Measurements from ENCODE around the gene CEP192. TPM values are rescaled to one million over a fixed set of nuclear protein-coding genes. Genes with fewer than 3 reads are reported as not detected.

CEP192 gene
- total and polyA plus RNA-seq, 4 donors: 2.5 to 32.4 (median 10.9) TPM

- 1% methylated on average over 81 of the region's 81 CpGs for WGBS
- peak; percentile 10 to 29 for TF ChIP-seq EGR1 (IDR thresholded peaks at IDR 0.05; ENCODE audit: low read depth in 2 of 2)
- TF ChIP-seq FOXA1 (IDR thresholded peaks at IDR 0.05): peak; percentile 3
- peak; percentile 15 for TF ChIP-seq RXRA (IDR thresholded peaks at IDR 0.05)
- peak in 1 of 2 donors; percentile 78 for TF ChIP-seq GABPA (IDR thresholded peaks at IDR 0.05 in 1 of 2, conservative IDR thresholded peaks at IDR 0.05 in 1 of 2)
- TF ChIP-seq SP1 (IDR thresholded peaks at IDR 0.05): peak; percentile 45
- TF ChIP-seq YY1 (IDR thresholded peaks at IDR 0.05): no peak
- TF ChIP-seq MAX (IDR thresholded peaks at IDR 0.05): peak; percentile 85
- no peak for TF ChIP-seq ZBTB33 (IDR thresholded peaks at IDR 0.05)
- peak overlapping the region; percentile 96 to 99 for H3K27ac ChIP-seq (ENCODE audit: low read depth in 1 of 2, low read length in 2 of 2)
- H3K9ac ChIP-seq (ENCODE audit: low read depth in 1 of 2, low read length in 2 of 2): peak overlapping the region; percentile 36 to 71
- H3K4me1 ChIP-seq (ENCODE audit: control insufficient read depth in 4 of 4, insufficient read depth in 4 of 4, low read length in 3 of 4): peaks cover 9 to 21% (median 16%) of the 10 kb centered on the region in 4 donors
- H3K4me3 ChIP-seq (ENCODE audit: low read depth in 1 of 3, low read length in 3 of 3): peak overlapping the region; percentile 69 to 80 (median 74)
- no peaks in the 10 kb centered on the region for H3K27me3 ChIP-seq (ENCODE audit: control insufficient read depth in 4 of 4, insufficient read depth in 4 of 4, low read length in 3 of 4)
- peak; percentile 87 for DNase-seq (ENCODE audit: low spot score)
- peaks cover 0 to 1% (median 0%) of the 10 kb centered on the region in 4 donors for H3K36me3 ChIP-seq (ENCODE audit: control insufficient read depth in 4 of 4, insufficient read depth in 3 of 4, low read depth in 1 of 4, low read length in 3 of 4)
- H3K9me3 ChIP-seq (ENCODE audit: control insufficient read depth in 4 of 4, low read length in 3 of 4): no peaks in the 10 kb centered on the region
Measured at GRCh38 chr18:12948050-12948804, 42.9 kb upstream of the CEP192 start.

GRCh38 chr18:12958478-12958877, 32.7 kb upstream of the CEP192 start:
- Histone ChIP-seq H3K4me1 (ENCODE audit: control insufficient read depth in 4 of 4, insufficient read depth in 4 of 4, low read length in 3 of 4) (peaks cover 0 to 3% (median 0%) of the 10 kb centered on the region in 4 donors), H3K9ac (ENCODE audit: low read depth in 1 of 2, low read length in 2 of 2) (no peak overlapping the region), H3K9me3 (ENCODE audit: control insufficient read depth in 4 of 4, low read length in 3 of 4) (no peaks in the 10 kb centered on the region), H3K27me3 (ENCODE audit: control insufficient read depth in 4 of 4, insufficient read depth in 4 of 4, low read length in 3 of 4) (no peaks in the 10 kb centered on the region), H3K27ac (ENCODE audit: low read depth in 1 of 2, low read length in 2 of 2) (no peak overlapping the region), H3K36me3 (ENCODE audit: control insufficient read depth in 4 of 4, insufficient read depth in 3 of 4, low read depth in 1 of 4, low read length in 3 of 4) (peaks cover 2 to 28% (median 15%) of the 10 kb centered on the region in 4 donors), H3K4me3 (ENCODE audit: low read depth in 1 of 3, low read length in 3 of 3) (no peak overlapping the region)
- TF ChIP-seq MAX (IDR thresholded peaks at IDR 0.05): no peak
- TF ChIP-seq FOXA1 (IDR thresholded peaks at IDR 0.05): no peak
- TF ChIP-seq EGR1 (IDR thresholded peaks at IDR 0.05; ENCODE audit: low read depth in 2 of 2): no peak
- no peak for TF ChIP-seq HNF4A (conservative IDR thresholded peaks at IDR 0.05)
- no peak for TF ChIP-seq JUND (IDR thresholded peaks at IDR 0.05)
- no peak for TF ChIP-seq ZBTB33 (IDR thresholded peaks at IDR 0.05)
- no peak for TF ChIP-seq HNF4G (IDR thresholded peaks at IDR 0.05)
- TF ChIP-seq, protein P1, sequence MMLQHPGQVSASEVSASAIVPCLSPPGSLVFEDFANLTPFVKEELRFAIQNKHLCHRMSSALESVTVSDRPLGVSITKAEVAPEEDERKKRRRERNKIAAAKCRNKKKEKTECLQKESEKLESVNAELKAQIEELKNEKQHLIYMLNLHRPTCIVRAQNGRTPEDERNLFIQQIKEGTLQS (IDR thresholded peaks at IDR 0.05): no peak
- TF ChIP-seq RXRA (IDR thresholded peaks at IDR 0.05): no peak
- no peak for TF ChIP-seq GABPA (IDR thresholded peaks at IDR 0.05 in 1 of 2, conservative IDR thresholded peaks at IDR 0.05 in 1 of 2)
- TF ChIP-seq, protein P2, sequence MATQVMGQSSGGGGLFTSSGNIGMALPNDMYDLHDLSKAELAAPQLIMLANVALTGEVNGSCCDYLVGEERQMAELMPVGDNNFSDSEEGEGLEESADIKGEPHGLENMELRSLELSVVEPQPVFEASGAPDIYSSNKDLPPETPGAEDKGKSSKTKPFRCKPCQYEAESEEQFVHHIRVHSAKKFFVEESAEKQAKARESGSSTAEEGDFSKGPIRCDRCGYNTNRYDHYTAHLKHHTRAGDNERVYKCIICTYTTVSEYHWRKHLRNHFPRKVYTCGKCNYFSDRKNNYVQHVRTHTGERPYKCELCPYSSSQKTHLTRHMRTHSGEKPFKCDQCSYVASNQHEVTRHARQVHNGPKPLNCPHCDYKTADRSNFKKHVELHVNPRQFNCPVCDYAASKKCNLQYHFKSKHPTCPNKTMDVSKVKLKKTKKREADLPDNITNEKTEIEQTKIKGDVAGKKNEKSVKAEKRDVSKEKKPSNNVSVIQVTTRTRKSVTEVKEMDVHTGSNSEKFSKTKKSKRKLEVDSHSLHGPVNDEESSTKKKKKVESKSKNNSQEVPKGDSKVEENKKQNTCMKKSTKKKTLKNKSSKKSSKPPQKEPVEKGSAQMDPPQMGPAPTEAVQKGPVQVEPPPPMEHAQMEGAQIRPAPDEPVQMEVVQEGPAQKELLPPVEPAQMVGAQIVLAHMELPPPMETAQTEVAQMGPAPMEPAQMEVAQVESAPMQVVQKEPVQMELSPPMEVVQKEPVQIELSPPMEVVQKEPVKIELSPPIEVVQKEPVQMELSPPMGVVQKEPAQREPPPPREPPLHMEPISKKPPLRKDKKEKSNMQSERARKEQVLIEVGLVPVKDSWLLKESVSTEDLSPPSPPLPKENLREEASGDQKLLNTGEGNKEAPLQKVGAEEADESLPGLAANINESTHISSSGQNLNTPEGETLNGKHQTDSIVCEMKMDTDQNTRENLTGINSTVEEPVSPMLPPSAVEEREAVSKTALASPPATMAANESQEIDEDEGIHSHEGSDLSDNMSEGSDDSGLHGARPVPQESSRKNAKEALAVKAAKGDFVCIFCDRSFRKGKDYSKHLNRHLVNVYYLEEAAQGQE (IDR thresholded peaks at IDR 0.05): no peak
- TF ChIP-seq FOXA2 (IDR thresholded peaks at IDR 0.05): no peak
- no peak for TF ChIP-seq CTCF (IDR thresholded peaks at IDR 0.05; ENCODE audit: low read depth, low read length, missing input control)
- TF ChIP-seq NR2F2 (IDR thresholded peaks at IDR 0.05): no peak
- TF ChIP-seq YY1 (IDR thresholded peaks at IDR 0.05): no peak
- TF ChIP-seq TAF1 (conservative IDR thresholded peaks at IDR 0.05): no peak
- WGBS: 96% methylated on average over 3 of the region's 3 CpGs
- DNase-seq (ENCODE audit: low spot score): no peak

All from liver (tissue), 9 donors.